Frontal cortex (tissue), 4 donors: ENCODE results near the gene EYS. TPM values are rescaled to one million over a fixed set of nuclear protein-coding genes. Genes with fewer than 3 reads are reported as not detected.
"Not testable (repeated sequence)": the region's sequence is repeated elsewhere in the genome, so short reads cannot be mapped to it uniquely, and the experiment has no call there.

Experiments
- DNase-seq, 2 donors: peaks; one replicate each; pipeline ENCODE4 v3.0.0; 2012; ENCODE audit warnings: low spot score in 2 of 2
- FAIRE-seq: peaks from 2 replicates; lab custom pipeline; 2012; peaks lifted over from hg19 to GRCh38; lab: Jason Lieb, UNC
- total RNA-seq: library from RNA; depleted of rRNA; stranded (reverse); fragments of >200 nt; gene quantifications from one replicate; pipeline ENCODE4 v1.2.3, GENCODE V29; 2014
- donor health status: control.
- donor health status: control.
- donor health status: control.

EYS gene
- total RNA-seq, 1 donor from 2014 or later: 2.0 TPM

- FAIRE-seq (no peak), DNase-seq (no peak)
These were observed 1643.9 kb downstream of the EYS start for GRCh38 chr6:64062960-64063683.

GRCh38 chr6:64054861-64055260 is 1652.2 kb downstream of the EYS start:
- FAIRE-seq: no peak

GRCh38 chr6:64050590-64050989 is 1656.4 kb downstream of the EYS start:
- DNase-seq (no peak), FAIRE-seq (no peak)

More at GRCh38 chr6:64054861-64055260, 1652.2 kb downstream of the EYS start:
- DNase-seq: no peak

- DNase-seq: no peak
- FAIRE-seq: no peak
These were observed 1657.3 kb downstream of the EYS start for GRCh38 chr6:64049736-64050135.

GRCh38 chr6:64046746-64047208 is 1660.2 kb downstream of the EYS start:
- no peak for FAIRE-seq

GRCh38 chr6:64041373-64041772 is 1665.7 kb downstream of the EYS start:
- FAIRE-seq (no peak), DNase-seq (no peak)

More at GRCh38 chr6:64046746-64047208, 1660.2 kb downstream of the EYS start:
- DNase-seq: no peak

- DNase-seq: no peak
- no peak for FAIRE-seq
These were observed 1666.9 kb downstream of the EYS start for GRCh38 chr6:64040113-64040512.

- FAIRE-seq (no peak), DNase-seq (no peak)
These were observed 1669.6 kb downstream of the EYS start for GRCh38 chr6:64037427-64037826.

- DNase-seq (no peak), FAIRE-seq (no peak)
These were observed 1671.9 kb downstream of the EYS start for GRCh38 chr6:64034910-64035655.

GRCh38 chr6:64034291-64034690 is 1672.7 kb downstream of the EYS start:
- FAIRE-seq (no peak), DNase-seq (no peak)

GRCh38 chr6:64030950-64031618 is 1675.9 kb downstream of the EYS start:
- FAIRE-seq: not testable (repeated sequence)

GRCh38 chr6:64023693-64024092 is 1683.3 kb downstream of the EYS start:
- FAIRE-seq (no peak), DNase-seq (no peak)

More at GRCh38 chr6:64030950-64031618, 1675.9 kb downstream of the EYS start:
- not testable (repeated sequence) for DNase-seq

- DNase-seq (no peak), FAIRE-seq (no peak)
These were observed 1692.4 kb downstream of the EYS start for GRCh38 chr6:64014595-64014994.

- FAIRE-seq (no peak), DNase-seq (no peak)
These were observed 1694.0 kb downstream of the EYS start for GRCh38 chr6:64013011-64013410.

GRCh38 chr6:64012351-64013001 is 1694.5 kb downstream of the EYS start:
- peak; percentile 34 to 51 for DNase-seq
- FAIRE-seq: no peak

GRCh38 chr6:64010666-64011065 is 1696.4 kb downstream of the EYS start:
- DNase-seq (no peak), FAIRE-seq (no peak)

GRCh38 chr6:64010010-64010409 is 1697.0 kb downstream of the EYS start:
- DNase-seq: no peak
- no peak for FAIRE-seq

GRCh38 chr6:64006246-64006645 is 1700.8 kb downstream of the EYS start:
- FAIRE-seq (no peak), DNase-seq (no peak)

- FAIRE-seq (no peak), DNase-seq (no peak)
These were observed 1706.1 kb downstream of the EYS start for GRCh38 chr6:64000818-64001491.

- DNase-seq: no peak
- no peak for FAIRE-seq
These were observed 1707.4 kb downstream of the EYS start for GRCh38 chr6:63999613-64000012.
